ENCODE results near the gene TAS2R39. TPM values are rescaled to one million over a fixed set of nuclear protein-coding genes. Genes with fewer than 3 reads are reported as not detected.

TAS2R39 gene
- total RNA-seq (2022) (not detected in 2 replicates), Bru-seq, nascent RNA (not detected), BruChase-seq, experiment 1, labeled RNA remaining after a 2-hour chase (not detected), BruChase-seq, experiment 2, labeled RNA remaining after a 6-hour chase (not detected)
- long read RNA-seq = 0 reads

- Histone ChIP-seq H3K36me3 (ENCODE audit: control insufficient read depth, insufficient read depth, low read length) (no peaks in the 10 kb centered on the region), H3K4me1 (no peaks in the 10 kb centered on the region), H3K27me3 (replicated peaks; ENCODE audit: control insufficient read depth, insufficient read depth, low read length) (no peaks in the 10 kb centered on the region; the same call in 1 of the 2 replicates), H3K4me3 (ENCODE audit: low read depth, low read length) (no peak within 1 kb of the TSS), H3K9me3 (peaks cover 5% of the 10 kb centered on the region; the same call in 1 of the 2 replicates)
- Mint-ChIP-seq H3K4me3 (ENCODE audit: unreplicated experiment) (no peak within 1 kb of the TSS), H3K27ac (ENCODE audit: unreplicated experiment) (no peak within 1 kb of the TSS), H3K27me3 (ENCODE audit: insufficient read depth, unreplicated experiment) (peaks cover 18% of the 10 kb centered on the region), H3K36me3 (ENCODE audit: insufficient read depth, unreplicated experiment) (no peaks in the 10 kb centered on the region), H3K9me3 (ENCODE audit: unreplicated experiment) (peaks cover 6% of the 10 kb centered on the region), H3K4me1 (ENCODE audit: low read depth, unreplicated experiment) (no peaks in the 10 kb centered on the region)
- no peak for DNase-seq
- intact Hi-C loops (cut with micrococcal nuclease; ENCODE audit: unreplicated experiment) = no loop called here
- TF ChIP-seq CTCF (IDR thresholded peaks at IDR 0.05; ENCODE audit: insufficient read depth in 1 of 2, low read depth in 1 of 2, low read length in 1 of 2, severe bottlenecking in 1 of 2, unreplicated experiment in 1 of 2) = no peak
- ChIA-PET POLR2A (no interaction called here), CTCF (no interaction called here)
- BruUV-seq (replicated peaks) = no TSS peak
Observed at GRCh38 chr7:143183024-143183423, at the start of gene TAS2R39. TSS of gene TAS2R39 (plus strand) at chr7:143183419. CDS start at chr7:143183419, 0 bp downstream.

GRCh38 chr7:143147070-143147469 is 36.1 kb upstream of the TAS2R39 start:
- no peaks in the 10 kb centered on the region for H3K4me1 Mint-ChIP-seq (ENCODE audit: low read depth, unreplicated experiment)
- H3K36me3 Mint-ChIP-seq (ENCODE audit: insufficient read depth, unreplicated experiment) = no peaks in the 10 kb centered on the region
- DNase-seq = no peak
- Histone ChIP-seq H3K27me3 (replicated peaks; ENCODE audit: control insufficient read depth, insufficient read depth, low read length) (no peaks in the 10 kb centered on the region; the same call in 1 of the 2 replicates), H3K36me3 (ENCODE audit: control insufficient read depth, insufficient read depth, low read length) (no peaks in the 10 kb centered on the region), H3K4me1 (no peaks in the 10 kb centered on the region), H3K4me3 (ENCODE audit: low read depth, low read length) (no peak overlapping the region), H3K9me3 (no peaks in the 10 kb centered on the region)
- H3K27ac Mint-ChIP-seq (ENCODE audit: unreplicated experiment) = no peak overlapping the region
- ChIA-PET CTCF (no interaction called here), POLR2A (no interaction called here)
- no peak for TF ChIP-seq CTCF (IDR thresholded peaks at IDR 0.05; ENCODE audit: insufficient read depth in 1 of 2, low read depth in 1 of 2, low read length in 1 of 2, severe bottlenecking in 1 of 2, unreplicated experiment in 1 of 2)
- BruUV-seq (replicated peaks) = no TSS peak
- H3K4me3 Mint-ChIP-seq (ENCODE audit: unreplicated experiment) = no peak overlapping the region
- intact Hi-C loops (cut with micrococcal nuclease; ENCODE audit: unreplicated experiment) = no loop called here
- peaks cover 10% of the 10 kb centered on the region for H3K9me3 Mint-ChIP-seq (ENCODE audit: unreplicated experiment)
- H3K27me3 Mint-ChIP-seq (ENCODE audit: insufficient read depth, unreplicated experiment) = peaks cover 5% of the 10 kb centered on the region

- Histone ChIP-seq H3K36me3 (ENCODE audit: control insufficient read depth, insufficient read depth, low read length) (no peaks in the 10 kb centered on the region), H3K27me3 (replicated peaks; ENCODE audit: control insufficient read depth, insufficient read depth, low read length) (no peaks in the 10 kb centered on the region; the same call in 1 of the 2 replicates), H3K4me3 (ENCODE audit: low read depth, low read length) (no peak overlapping the region), H3K9me3 (no peaks in the 10 kb centered on the region), H3K4me1 (no peaks in the 10 kb centered on the region)
- intact Hi-C loops (cut with micrococcal nuclease; ENCODE audit: unreplicated experiment) = no loop called here
- BruUV-seq (replicated peaks) = no TSS peak
- Mint-ChIP-seq H3K36me3 (ENCODE audit: insufficient read depth, unreplicated experiment) (no peaks in the 10 kb centered on the region), H3K9me3 (ENCODE audit: unreplicated experiment) (peaks cover 10% of the 10 kb centered on the region), H3K27me3 (ENCODE audit: insufficient read depth, unreplicated experiment) (peaks cover 5% of the 10 kb centered on the region), H3K27ac (ENCODE audit: unreplicated experiment) (no peak overlapping the region), H3K4me3 (ENCODE audit: unreplicated experiment) (no peak overlapping the region), H3K4me1 (ENCODE audit: low read depth, unreplicated experiment) (no peaks in the 10 kb centered on the region)
- CTCF ChIA-PET = no interaction called here
- TF ChIP-seq CTCF (IDR thresholded peaks at IDR 0.05; ENCODE audit: insufficient read depth in 1 of 2, low read depth in 1 of 2, low read length in 1 of 2, severe bottlenecking in 1 of 2, unreplicated experiment in 1 of 2) = no peak
- DNase-seq = no peak
- POLR2A ChIA-PET = no interaction called here
Observed at GRCh38 chr7:143148050-143148449, 35.2 kb upstream of the TAS2R39 start.
